Stomach smooth muscle (tissue), 2 donors: ENCODE results near the gene ZNF460.
A peak's percentile ranks its signal among the peaks of the same experiment; 100 is the strongest.

Experiments
- H3K27ac ChIP-seq: one replicate; pipeline ENCODE4 v1.7.0; 2013; ENCODE audit warnings: mild to moderate bottlenecking, low read length, inconsistent platforms
- H3K27me3 ChIP-seq, 2 donors: one replicate each; pipeline ENCODE4 v1.7.0; 2013; ENCODE audit warnings: low read length in 2 of 2; ENCODE audit not compliant: insufficient read depth in 2 of 2, control insufficient read depth in 1 of 2
- H3K36me3 ChIP-seq, 2 donors: one replicate each; pipeline ENCODE4 v1.7.0; 2013; ENCODE audit warnings: low read length in 2 of 2; ENCODE audit not compliant: control insufficient read depth in 2 of 2, insufficient read depth in 2 of 2
- H3K4me1 ChIP-seq: one replicate; pipeline ENCODE4 v1.7.0; 2013; ENCODE audit warnings: low read length; ENCODE audit not compliant: control insufficient read depth, insufficient read depth
- H3K4me3 ChIP-seq, 2 donors: one replicate each; pipeline ENCODE4 v1.7.0; 2013; ENCODE audit warnings: low read length in 2 of 2
- H3K9ac ChIP-seq, 2 donors: one replicate each; pipeline ENCODE4 v1.7.0; 2013; ENCODE audit warnings: low read length in 2 of 2, mild to moderate bottlenecking in 1 of 2
- H3K9me3 ChIP-seq, 2 donors: one replicate each; pipeline ENCODE4 v1.7.0; 2013; ENCODE audit warnings: low read length in 2 of 2; ENCODE audit not compliant: control insufficient read depth in 2 of 2
- donor health status: healthy.
- donor health status: Pancreatic carcinoma.

The ZNF460 gene

DNA sequence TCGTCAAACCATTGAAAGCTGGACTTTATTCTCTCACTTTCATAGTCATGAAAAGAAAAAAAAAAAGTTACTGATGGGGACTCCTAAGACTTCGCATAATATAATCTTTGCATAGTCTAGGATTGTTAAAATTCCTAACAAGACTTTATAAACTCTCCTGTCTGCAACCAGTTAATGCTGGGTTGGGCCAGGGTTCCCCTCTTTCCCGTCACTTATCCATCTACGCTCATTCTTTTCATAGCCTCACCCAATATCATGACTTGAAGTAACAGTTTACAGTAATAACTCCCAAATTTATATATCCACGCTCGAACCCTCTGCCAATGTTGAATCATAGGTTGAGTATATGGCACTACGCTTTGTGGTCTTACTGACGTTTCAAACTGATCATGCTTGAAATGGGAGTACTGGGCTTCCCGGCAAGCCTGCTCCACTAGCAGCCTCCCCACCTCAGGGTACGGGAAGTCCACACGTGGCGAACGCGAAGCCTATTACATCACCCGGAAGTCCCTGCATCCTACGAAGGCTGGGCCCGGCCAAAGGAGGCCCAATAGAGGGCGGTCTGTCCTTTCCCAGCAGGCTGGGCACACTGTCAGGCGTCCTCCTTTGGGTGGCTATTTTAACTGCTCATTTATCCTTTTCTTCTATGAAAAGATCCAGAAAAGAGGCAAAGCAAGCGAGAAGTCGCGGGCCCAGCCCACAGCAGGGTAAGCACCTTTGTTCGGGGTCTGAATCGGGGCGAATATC lies 694 bp upstream of the ZNF460 start:
- Histone ChIP-seq H3K27ac (peak overlapping the region; percentile 99), H3K9ac (peak overlapping the region; percentile 96 to 100), H3K27me3 (no peaks in the 10 kb centered on the region), H3K36me3 (peaks cover 8 to 11% of the 10 kb centered on the region in 2 donors), H3K4me1 (peaks cover 34% of the 10 kb centered on the region), H3K9me3 (no peaks in the 10 kb centered on the region), H3K4me3 (peak overlapping the region; percentile 93 to 98)

DNA sequence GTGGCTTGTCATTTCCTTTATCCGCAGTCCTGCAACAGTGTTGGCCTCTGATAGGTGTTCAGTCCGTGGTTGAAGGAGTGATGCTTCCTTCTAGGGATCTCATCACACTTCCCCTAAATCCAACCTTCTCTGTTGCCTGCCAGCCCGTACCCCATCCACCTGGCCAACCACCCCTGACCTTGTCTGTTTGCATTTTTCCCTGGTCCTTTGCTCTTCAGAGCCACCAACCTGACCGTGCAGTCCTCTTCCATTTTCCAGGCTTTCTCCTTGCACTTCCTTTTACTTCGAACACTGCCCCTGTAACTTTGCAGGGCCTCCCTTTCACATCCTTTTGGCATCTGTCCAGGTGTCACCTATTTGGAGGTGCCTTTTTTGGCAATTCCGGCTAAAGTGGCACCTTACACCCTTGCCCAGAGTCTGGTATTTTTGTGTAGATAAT lies 696 bp downstream of the ZNF460 start:
- H3K27me3 ChIP-seq = no peaks in the 10 kb centered on the region
- peak overlapping the region; percentile 96 to 100 for H3K9ac ChIP-seq
- H3K4me3 ChIP-seq = peak overlapping the region; percentile 93 to 98
- peaks cover 34% of the 10 kb centered on the region for H3K4me1 ChIP-seq
- H3K27ac ChIP-seq = peak overlapping the region; percentile 99
- H3K36me3 ChIP-seq = peaks cover 18 to 23% of the 10 kb centered on the region in 2 donors
- no peaks in the 10 kb centered on the region for H3K9me3 ChIP-seq

DNA sequence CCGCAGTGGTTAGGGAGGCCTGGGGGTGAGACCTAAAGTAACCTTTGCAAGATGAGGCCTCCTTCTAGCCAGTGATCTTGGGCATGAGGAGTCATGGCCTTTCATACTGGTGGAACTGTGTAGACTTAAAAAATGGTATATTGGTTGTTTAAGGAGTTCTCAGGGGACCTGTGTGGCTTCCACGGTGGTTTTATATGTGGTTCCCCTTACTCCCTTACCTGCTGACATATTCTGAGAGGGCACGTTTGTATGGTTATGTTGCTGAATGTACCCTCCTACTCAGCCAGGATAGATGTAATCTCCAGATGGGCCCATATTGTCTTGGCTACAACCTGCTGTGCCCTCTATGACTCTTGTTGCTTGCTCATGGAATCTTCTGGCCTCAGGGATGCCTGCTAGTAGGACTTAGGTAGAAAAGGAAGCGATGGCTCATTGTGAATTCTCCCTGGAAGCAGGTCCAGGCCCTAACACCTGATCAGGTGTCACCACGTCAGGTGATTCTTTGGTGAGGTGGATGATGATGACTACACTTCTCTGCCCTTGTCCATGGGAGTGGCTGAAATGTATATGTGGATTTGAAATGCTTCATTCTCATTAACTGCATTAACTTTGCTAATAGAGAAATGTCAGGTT lies 1.8 kb downstream of the ZNF460 start:
- Histone ChIP-seq H3K4me3 (peak overlapping the region; percentile 93 to 98), H3K9me3 (no peaks in the 10 kb centered on the region), H3K4me1 (peaks cover 34% of the 10 kb centered on the region), H3K36me3 (peaks cover 21 to 29% of the 10 kb centered on the region in 2 donors), H3K27ac (no peak overlapping the region), H3K9ac (no peak overlapping the region), H3K27me3 (no peaks in the 10 kb centered on the region)

DNA sequence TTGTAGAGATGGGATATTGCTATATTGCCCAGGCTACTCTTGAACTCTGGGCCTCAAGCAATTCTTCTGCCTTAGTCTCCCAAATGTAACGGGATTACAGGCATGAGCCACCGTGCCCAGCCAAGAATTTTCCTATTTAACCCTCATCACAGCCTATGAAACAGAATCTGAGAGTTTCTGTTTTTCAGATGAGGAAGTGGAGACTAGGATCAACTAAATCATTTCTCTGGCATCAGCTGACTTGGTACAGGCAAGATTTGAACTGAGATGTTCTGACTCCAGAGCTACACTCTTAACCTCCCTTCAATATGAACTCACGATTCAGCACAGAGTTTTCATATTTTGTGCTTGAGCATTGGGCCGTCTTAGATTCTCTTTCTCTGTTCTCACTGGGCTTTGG lies 8.1 kb downstream of the ZNF460 start:
- no peak overlapping the region for H3K4me3 ChIP-seq
- peaks cover 8 to 15% of the 10 kb centered on the region in 2 donors for H3K9me3 ChIP-seq
- no peak overlapping the region for H3K9ac ChIP-seq
- peaks cover 69 to 72% of the 10 kb centered on the region in 2 donors for H3K36me3 ChIP-seq
- peaks cover 2% of the 10 kb centered on the region for H3K4me1 ChIP-seq
- H3K27me3 ChIP-seq = no peaks in the 10 kb centered on the region
- no peak overlapping the region for H3K27ac ChIP-seq

DNA sequence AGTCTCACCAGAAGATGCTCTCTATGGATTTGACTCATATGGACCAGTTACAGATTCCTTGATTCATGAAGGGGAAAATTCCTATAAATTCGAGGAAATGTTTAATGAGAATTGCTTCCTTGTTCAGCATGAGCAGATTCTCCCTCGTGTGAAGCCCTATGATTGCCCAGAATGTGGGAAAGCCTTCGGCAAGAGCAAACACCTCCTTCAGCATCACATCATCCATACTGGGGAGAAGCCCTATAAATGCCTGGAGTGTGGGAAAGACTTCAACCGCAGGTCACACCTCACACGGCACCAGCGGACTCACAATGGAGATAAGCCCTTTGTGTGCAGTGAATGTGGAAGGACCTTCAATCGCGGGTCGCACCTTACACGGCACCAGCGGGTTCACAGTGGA lies 10.7 kb downstream of the ZNF460 start:
- Histone ChIP-seq H3K4me3 (peak overlapping the region in 1 of 2 donors; percentile 22), H3K9me3 (peaks cover 8 to 15% of the 10 kb centered on the region in 2 donors), H3K27ac (no peak overlapping the region), H3K9ac (no peak overlapping the region), H3K4me1 (no peaks in the 10 kb centered on the region), H3K27me3 (no peaks in the 10 kb centered on the region), H3K36me3 (peaks cover 59 to 74% of the 10 kb centered on the region in 2 donors)

DNA sequence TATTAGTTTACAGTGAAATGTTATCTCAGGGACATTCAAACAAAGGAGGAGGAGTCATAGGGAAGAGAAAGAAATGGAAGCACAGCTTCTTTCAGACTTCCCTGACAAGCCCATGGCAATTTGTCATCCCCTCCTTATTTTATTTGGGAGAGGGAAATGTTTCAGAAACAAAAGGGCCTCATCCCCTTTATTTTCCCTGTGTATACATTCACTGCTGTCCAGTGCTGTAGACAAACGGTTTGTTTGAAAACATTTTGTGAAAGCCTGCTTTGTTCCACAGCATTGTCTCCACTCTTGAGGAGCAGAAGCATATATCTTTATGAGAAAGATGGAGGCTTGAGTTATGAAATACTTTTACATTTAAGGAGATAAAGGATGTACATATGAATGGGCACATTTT lies 12.3 kb downstream of the ZNF460 start:
- Histone ChIP-seq H3K36me3 (peaks cover 50 to 71% of the 10 kb centered on the region in 2 donors), H3K4me1 (no peaks in the 10 kb centered on the region), H3K27ac (no peak overlapping the region), H3K27me3 (no peaks in the 10 kb centered on the region), H3K9me3 (peaks cover 8 to 15% of the 10 kb centered on the region in 2 donors), H3K9ac (no peak overlapping the region), H3K4me3 (no peak overlapping the region)

DNA sequence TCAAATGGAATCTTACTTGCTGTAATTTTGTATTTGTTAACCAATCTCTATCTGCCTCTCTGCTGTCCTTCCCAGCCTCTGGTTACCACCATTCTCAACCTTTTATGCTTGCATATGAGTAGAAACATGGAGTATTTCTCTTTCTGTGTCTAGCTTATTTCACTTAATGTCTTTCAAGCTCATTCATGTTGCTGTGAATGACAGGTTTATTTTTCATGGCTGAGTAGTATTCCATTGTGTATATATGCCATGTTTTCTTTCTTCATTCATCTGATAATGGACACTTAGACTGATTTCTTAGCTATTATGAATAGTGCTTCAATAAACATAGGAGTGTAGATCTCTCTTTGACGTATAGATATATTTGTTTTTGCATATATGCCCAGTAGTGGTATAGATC lies 13.4 kb downstream of the ZNF460 start:
- Histone ChIP-seq H3K9me3 (peaks cover 8 to 15% of the 10 kb centered on the region in 2 donors), H3K36me3 (peaks cover 39 to 61% of the 10 kb centered on the region in 2 donors), H3K4me1 (no peaks in the 10 kb centered on the region), H3K4me3 (no peak overlapping the region), H3K9ac (no peak overlapping the region), H3K27me3 (no peaks in the 10 kb centered on the region), H3K27ac (no peak overlapping the region)

DNA sequence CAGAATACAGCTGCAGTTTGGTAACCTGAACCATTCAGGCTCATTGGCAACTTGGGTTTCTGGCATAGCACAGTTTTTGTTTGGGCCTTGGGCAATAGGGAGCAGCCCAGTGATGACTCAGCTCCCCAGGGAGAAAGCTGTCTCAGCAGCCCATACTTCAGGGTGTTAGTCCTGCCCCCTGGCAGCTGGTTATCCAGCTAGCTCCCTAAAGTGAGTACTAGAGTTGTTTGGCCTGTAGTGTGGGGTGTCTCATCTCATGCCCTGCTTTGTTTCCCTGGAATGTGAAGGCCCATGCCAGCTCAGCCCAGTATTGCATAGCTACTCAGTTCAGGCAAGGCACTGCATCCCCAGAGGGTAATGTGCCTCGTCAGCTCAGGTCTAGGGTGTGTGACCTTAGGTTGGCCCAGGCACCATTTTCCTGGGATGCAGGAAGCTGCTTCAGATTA lies 21.8 kb downstream of the ZNF460 start:
- Histone ChIP-seq H3K4me3 (no peak overlapping the region), H3K9ac (no peak overlapping the region), H3K36me3 (peaks cover 13 to 15% of the 10 kb centered on the region in 2 donors), H3K9me3 (no peaks in the 10 kb centered on the region), H3K4me1 (peaks cover 3% of the 10 kb centered on the region), H3K27ac (no peak overlapping the region), H3K27me3 (no peaks in the 10 kb centered on the region)

DNA sequence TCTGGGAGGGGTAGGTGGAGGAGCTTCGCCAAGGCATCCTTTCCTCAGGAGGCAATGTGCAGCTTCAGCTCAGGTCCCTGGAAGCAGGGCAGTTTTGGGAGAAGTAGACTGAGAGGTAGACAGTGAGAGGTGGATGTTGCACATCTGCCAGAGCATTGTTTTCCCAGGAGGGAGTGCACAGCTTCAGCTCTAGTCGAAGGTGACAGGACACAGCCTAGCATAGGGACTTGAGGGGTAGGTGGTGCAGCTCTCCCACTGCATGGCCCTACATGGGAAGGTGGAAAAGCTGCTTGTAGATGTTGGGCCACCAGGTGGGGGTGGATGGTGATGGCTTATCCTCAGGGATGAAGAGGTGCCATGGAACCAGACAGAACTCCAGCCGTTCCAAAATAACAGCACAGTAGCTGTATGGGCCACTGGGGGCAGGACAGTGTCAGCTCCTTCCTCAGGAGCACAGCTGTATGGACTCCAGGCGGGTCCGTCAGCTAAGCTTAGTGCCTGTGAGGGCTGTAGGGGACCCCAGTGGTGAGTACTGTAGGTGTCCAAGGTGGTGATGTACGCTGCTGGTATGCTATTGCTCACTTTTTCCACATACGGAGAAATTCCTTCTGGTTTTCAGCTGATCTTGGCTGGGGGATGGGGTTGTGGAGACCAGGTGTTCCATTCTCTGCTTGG lies 22.6 kb downstream of the ZNF460 start:
- peaks cover 13 to 15% of the 10 kb centered on the region in 2 donors for H3K36me3 ChIP-seq
- H3K27ac ChIP-seq = no peak overlapping the region

DNA sequence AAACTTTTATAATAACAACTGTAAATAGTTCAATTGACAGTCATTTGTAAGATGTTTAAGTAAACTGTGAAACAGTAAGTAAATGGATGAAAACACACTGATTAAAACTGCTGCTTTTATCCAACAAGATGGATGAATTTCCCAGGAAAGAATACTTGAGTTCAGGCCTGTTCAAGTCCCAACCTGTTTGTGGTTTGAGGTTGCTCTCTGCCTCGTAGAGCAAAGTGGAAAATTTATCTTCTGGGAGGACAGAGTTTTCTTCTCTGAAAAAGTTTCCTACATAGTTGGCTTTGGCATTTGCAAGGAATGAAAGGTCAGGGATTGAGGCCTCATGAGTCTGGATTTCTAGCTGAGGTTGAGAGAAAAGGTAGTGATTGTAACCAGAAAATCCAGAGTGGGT lies 24.8 kb downstream of the ZNF460 start:
- Histone ChIP-seq H3K36me3 (peaks cover 12 to 13% of the 10 kb centered on the region in 2 donors), H3K9me3 (no peaks in the 10 kb centered on the region), H3K27ac (no peak overlapping the region), H3K9ac (no peak overlapping the region), H3K4me1 (peaks cover 3% of the 10 kb centered on the region), H3K4me3 (no peak overlapping the region), H3K27me3 (no peaks in the 10 kb centered on the region)

More for the DNA sequence above, 22.6 kb downstream of the ZNF460 start:
- no peak overlapping the region for H3K4me3 ChIP-seq
- no peak overlapping the region for H3K9ac ChIP-seq
- H3K27me3 ChIP-seq = no peaks in the 10 kb centered on the region
- H3K9me3 ChIP-seq = no peaks in the 10 kb centered on the region
- peaks cover 3% of the 10 kb centered on the region for H3K4me1 ChIP-seq
